K562 (cell line): ENCODE measurements around the gene TSPAN12. TPM values are rescaled to one million over a fixed set of nuclear protein-coding genes. Genes with fewer than 3 reads are reported as not detected.

Experiments
- ATF1 ChIP-seq, 2 experiments: fragments of 450-650 bp in 1 of 2; IDR thresholded peaks; 2 replicates each; pipeline ENCODE4 v1.6.1; 2016; ENCODE audit warnings: missing compliant biosample characterization in 1 of 2, missing genetic modification characterization in 1 of 2
- COPS2 ChIP-seq: fragments of 450-650 bp; conservative IDR thresholded peaks from 2 replicates; pipeline ENCODE4 v1.6.1; 2016; ENCODE audit warnings: mild to moderate bottlenecking, moderate library complexity
- DACH1 ChIP-seq: fragments of 450-650 bp; IDR thresholded peaks from 2 replicates; pipeline ENCODE4 v1.6.1; 2018; ENCODE audit not compliant: partially characterized antibody
- MBD1 ChIP-seq: fragments of 250-450 bp; sonication (Bioruptor Pico); IDR thresholded peaks from 2 replicates; pipeline ENCODE4 v1.8.0; 2022; ENCODE audit warnings: inconsistent platforms
- MCM3 ChIP-seq: fragments of 450-650 bp; IDR thresholded peaks from 2 replicates; pipeline ENCODE4 v1.6.1; 2016
- MED1 ChIP-seq: sonication (generic); formaldehyde crosslinking; IDR thresholded peaks from 2 replicates; pipeline ENCODE4 v1.8.1; 2023; ENCODE audit warnings: missing genetic modification reagents, borderline replicate concordance
- MITF ChIP-seq: IDR thresholded peaks from 2 replicates; pipeline ENCODE4 v1.6.1; 2014; ENCODE audit warnings: antibody characterized with exemption
- POLR2H ChIP-seq: IDR thresholded peaks from 2 replicates; pipeline ENCODE4 v1.6.1; 2016; ENCODE audit warnings: missing genetic modification characterization, low read depth, mild to moderate bottlenecking, control low read depth, missing compliant biosample characterization, moderate library complexity
- RB1 ChIP-seq: fragments of 450-650 bp; IDR thresholded peaks from 2 replicates; pipeline ENCODE4 v1.6.1; 2017; ENCODE audit warnings: low read depth, mild to moderate bottlenecking
- RNF2 ChIP-seq: sonication (generic); IDR thresholded peaks from 2 replicates; pipeline ENCODE4 v1.6.1; 2016
- SIN3A ChIP-seq, 2 experiments: fragments of 150-350 bp in 1 of 2; IDR thresholded peaks; 2 replicates each; pipeline ENCODE4 v1.6.1; 2011 to 2016; ENCODE audit warnings: borderline replicate concordance in 2 of 2, low read depth in 2 of 2, low read length in 2 of 2, mild to moderate bottlenecking in 2 of 2, moderate library complexity in 2 of 2; ENCODE audit not compliant: control insufficient read depth in 1 of 2
- VEZF1 ChIP-seq: fragments of 200-800 bp; sonication (Bioruptor generic); IDR thresholded peaks from 2 replicates; pipeline ENCODE4 v1.6.1; 2017; ENCODE audit warnings: missing genetic modification characterization, missing compliant biosample characterization
- XRCC5 ChIP-seq: fragments of 200-400 bp; formaldehyde crosslinking; IDR thresholded peaks from 2 replicates; pipeline ENCODE4 v1.6.1; 2017; ENCODE audit warnings: low read depth, mild to moderate bottlenecking, low read length
- ZFP36 ChIP-seq: fragments of 150-350 bp; IDR thresholded peaks from 2 replicates; pipeline ENCODE4 v1.6.1; 2018; ENCODE audit warnings: low read length, low read depth; ENCODE audit not compliant: partially characterized antibody
- ZNF274 ChIP-seq: IDR thresholded peaks from 2 replicates; pipeline ENCODE4 v1.6.1; 2011; ENCODE audit warnings: low read depth, mild to moderate bottlenecking, low read length, moderate library complexity, borderline replicate concordance
- ZNF282 ChIP-seq: sonication (generic); formaldehyde crosslinking; IDR thresholded peaks from 2 replicates; pipeline ENCODE4 v1.8.1; 2023; ENCODE audit warnings: missing genetic modification reagents
- polyA plus RNA-seq, 8 experiments: library from polyadenylated mRNA; depleted of rRNA in 4 of 8; stranded (reverse) in 5 of 8; unstranded in 3 of 8; fragments of >200 nt; fragmentation: Nextera tagmentation in 2 of 8; fragmentation: Illumina TruSeq in 1 of 8; extraction: Ambion mirVana in 2 of 8; extraction: Trizol in 1 of 8; gene quantifications; 2 replicates each; pipeline versions ENCODE4 v1.2.1 to v1.2.3, GENCODE V29; 2011 to 2014; ENCODE audit warnings: inconsistent platforms in 1 of 8, missing spikeins in 1 of 8
- total RNA-seq, 7 experiments: library from RNA; depleted of rRNA in 6 of 7; stranded (reverse); fragments of >200 nt in 6 of 7; fragmentation: Illumina TruSeq in 2 of 7; extraction: Trizol in 2 of 7; gene quantifications; 2 replicates each; pipeline versions ENCODE4 v1.2.1 to v1.2.3, GENCODE V29; 2011 to 2021; ENCODE audit warnings: low replicate concordance in 1 of 7

Gene TSPAN12
- total and polyA plus RNA-seq, 9 of the 15 experiments (the other 6 are each of a cell fraction or from before 2014, with no cell fraction given): 0.13 to 1.7 (median 0.35) TPM; not detected in 1

GRCh38 chr7:120857588-120858573 lies at the start of gene TSPAN12 (continued):
- TF ChIP-seq POLR2H (tag) (no peak), COPS2 (no peak), ZFP36 (no peak), ATF1 (CRISPR knock-in tag; IDR thresholded peaks at IDR 0.05) (no peak), ATF1 (tag; IDR thresholded peaks at IDR 0.05) (peak; percentile 40; the same call in 1 of the 2 replicates), MCM3 (no peak), ZNF274 (no peak), MED1 (no peak), RB1 (peak; percentile 94), MITF (no peak), DACH1 (peak; percentile 53), RNF2 (0 out of 2 replicates have a peak, but pooled peaks have one; percentile 10), ZNF282 (no peak), VEZF1 (CRISPR knock-in tag) (peak; percentile 59), XRCC5 (0 out of 2 replicates have a peak, but pooled peaks have one; percentile 26), SIN3A (IDR thresholded peaks at IDR 0.05; ENCODE audit: borderline replicate concordance in 2 of 2, control insufficient read depth in 1 of 2, low read depth in 2 of 2, low read length in 2 of 2) (peak in 1 of 2 experiments; percentile 16; a peak in 1 of 4 replicates), MBD1 (CRISPR knock-in tag) (no peak)
